ENCODE measurements around the gene SLC25A22. TPM values are rescaled to one million over a fixed set of nuclear protein-coding genes. Genes with fewer than 3 reads are reported as not detected.

Gene SLC25A22
- total RNA-seq, 3 donors from 2014 or later, result 2.7 to 11.5 (median 4.7) TPM

DNA sequence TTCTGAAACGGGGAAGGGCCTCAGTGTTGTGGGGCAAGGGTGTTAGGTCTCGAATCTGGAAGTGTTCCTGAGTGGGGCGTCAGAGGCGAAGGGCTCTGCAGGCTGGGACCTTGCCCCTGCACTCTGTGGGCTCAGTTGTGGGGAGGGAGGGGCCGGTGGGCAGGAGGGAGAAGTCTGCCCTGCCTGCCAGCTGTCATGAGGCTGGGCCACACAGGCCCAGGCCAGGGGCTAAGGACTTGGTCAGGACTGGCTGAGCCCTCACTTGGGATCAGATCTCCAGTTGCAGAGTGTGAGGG lies 29.8 kb upstream of the SLC25A22 start, which contains the start of gene CRACR2B:
Gene CRACR2B, plus strand, starts transcription at position 23 of the 296 bp plus-strand sequence. CDS start 689 bp downstream, outside the sequence.
- Histone ChIP-seq H3K4me1 (peaks cover 37 to 55% of the 10 kb centered on the region in 2 donors), H3K27me3 (no peaks in the 10 kb centered on the region), H3K4me3 (peak within 1 kb of the TSS; percentile 39 to 79 (median 60)), H3K36me3 (peaks cover 9% of the 10 kb centered on the region), H3K9me3 (no peaks in the 10 kb centered on the region), H3K27ac (peak within 1 kb of the TSS; percentile 79 to 94)
- no peak for DNase-seq (ENCODE audit: low spot score in 2 of 2)
- TF ChIP-seq POLR2A (IDR thresholded peaks at IDR 0.05) (no peak), POLR2AphosphoS5 (IDR thresholded peaks at IDR 0.05) (no peak)
- TF ChIP-seq, protein P1, sequence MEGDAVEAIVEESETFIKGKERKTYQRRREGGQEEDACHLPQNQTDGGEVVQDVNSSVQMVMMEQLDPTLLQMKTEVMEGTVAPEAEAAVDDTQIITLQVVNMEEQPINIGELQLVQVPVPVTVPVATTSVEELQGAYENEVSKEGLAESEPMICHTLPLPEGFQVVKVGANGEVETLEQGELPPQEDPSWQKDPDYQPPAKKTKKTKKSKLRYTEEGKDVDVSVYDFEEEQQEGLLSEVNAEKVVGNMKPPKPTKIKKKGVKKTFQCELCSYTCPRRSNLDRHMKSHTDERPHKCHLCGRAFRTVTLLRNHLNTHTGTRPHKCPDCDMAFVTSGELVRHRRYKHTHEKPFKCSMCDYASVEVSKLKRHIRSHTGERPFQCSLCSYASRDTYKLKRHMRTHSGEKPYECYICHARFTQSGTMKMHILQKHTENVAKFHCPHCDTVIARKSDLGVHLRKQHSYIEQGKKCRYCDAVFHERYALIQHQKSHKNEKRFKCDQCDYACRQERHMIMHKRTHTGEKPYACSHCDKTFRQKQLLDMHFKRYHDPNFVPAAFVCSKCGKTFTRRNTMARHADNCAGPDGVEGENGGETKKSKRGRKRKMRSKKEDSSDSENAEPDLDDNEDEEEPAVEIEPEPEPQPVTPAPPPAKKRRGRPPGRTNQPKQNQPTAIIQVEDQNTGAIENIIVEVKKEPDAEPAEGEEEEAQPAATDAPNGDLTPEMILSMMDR (IDR thresholded peaks at IDR 0.05), result no peak
- intact Hi-C loops (cut with DNase I; ENCODE audit: low total_unique reads), result no loop called here

DNA sequence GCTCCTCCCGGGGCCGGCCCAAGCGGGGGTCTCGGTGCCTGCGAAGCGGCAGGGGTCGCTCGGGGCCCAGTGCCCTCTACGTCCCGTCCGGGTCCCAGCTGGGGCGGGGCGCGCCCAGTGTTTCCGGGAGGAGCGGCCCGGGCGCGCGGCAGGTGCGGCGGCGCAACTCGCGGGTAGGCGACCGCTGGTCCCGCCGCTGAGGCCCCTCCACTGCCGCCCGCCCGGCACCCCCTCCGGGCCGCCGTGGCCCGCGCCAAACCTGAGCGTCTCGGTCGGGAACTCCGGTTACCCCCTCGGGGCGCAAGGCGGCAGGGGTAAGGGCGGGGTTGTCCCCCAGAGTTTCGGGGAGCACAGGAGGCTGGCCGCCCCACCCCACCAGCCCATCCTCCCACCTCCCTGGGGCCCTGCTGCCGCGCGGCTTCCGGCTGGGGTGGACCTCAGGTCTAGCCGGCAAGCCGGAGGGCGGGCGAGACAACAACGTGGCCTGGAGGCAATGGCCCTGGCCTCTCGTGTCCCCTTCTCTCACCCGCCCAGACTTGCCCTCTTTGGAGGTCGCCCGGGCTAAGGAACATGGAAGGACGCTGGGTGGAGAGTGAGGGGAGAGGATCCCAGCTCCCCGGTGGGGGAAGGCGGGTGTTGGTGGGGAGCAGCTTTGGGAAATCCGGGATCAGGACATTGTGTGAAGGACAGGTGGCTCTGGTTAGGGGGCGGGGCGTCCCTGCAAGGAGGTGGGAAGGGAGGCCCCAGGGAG lies 29.2 kb upstream of the SLC25A22 start:
- H3K27me3 ChIP-seq, result no peaks in the 10 kb centered on the region

DNA sequence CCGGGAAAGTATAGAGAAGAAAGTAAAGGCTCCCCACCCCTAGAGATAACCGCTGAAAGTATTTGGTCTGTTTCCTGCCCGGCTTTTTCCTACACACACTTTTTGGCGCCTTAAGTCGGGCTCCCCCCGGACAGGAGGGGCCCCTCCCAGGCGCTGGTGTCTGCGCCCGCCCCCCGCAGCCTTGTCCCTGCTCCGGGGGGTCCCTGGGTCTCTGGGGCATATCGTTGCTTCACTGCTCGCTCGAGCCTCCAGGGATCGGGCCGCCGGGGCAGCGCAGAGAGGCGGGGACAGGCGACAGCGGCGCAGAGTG lies 28.7 kb upstream of the SLC25A22 start:
- intact Hi-C loops (cut with DNase I; ENCODE audit: low total_unique reads), result no loop called here
- TF ChIP-seq POLR2AphosphoS5 (IDR thresholded peaks at IDR 0.05), result no peak
- TF ChIP-seq, protein P1 (IDR thresholded peaks at IDR 0.05), result no peak
- no peak for TF ChIP-seq POLR2A (IDR thresholded peaks at IDR 0.05)
- Histone ChIP-seq H3K4me1 (peaks cover 28 to 57% of the 10 kb centered on the region in 2 donors), H3K27me3 (no peaks in the 10 kb centered on the region), H3K36me3 (peaks cover 9% of the 10 kb centered on the region), H3K27ac (peak overlapping the region; percentile 79 to 94), H3K9me3 (no peaks in the 10 kb centered on the region), H3K4me3 (peak overlapping the region; percentile 39 to 79 (median 60))
- DNase-seq (ENCODE audit: low spot score in 2 of 2), result no peak

More for the DNA sequence above, 29.2 kb upstream of the SLC25A22 start:
- no peak for DNase-seq (ENCODE audit: low spot score in 2 of 2)
- intact Hi-C loops (cut with DNase I; ENCODE audit: low total_unique reads), result no loop called here
- H3K9me3 ChIP-seq, result no peaks in the 10 kb centered on the region
- peaks cover 33 to 56% of the 10 kb centered on the region in 2 donors for H3K4me1 ChIP-seq
- H3K4me3 ChIP-seq, result peak overlapping the region; percentile 39 to 79 (median 60)
- peaks cover 9% of the 10 kb centered on the region for H3K36me3 ChIP-seq
- TF ChIP-seq, protein P1 (IDR thresholded peaks at IDR 0.05), result no peak
- TF ChIP-seq POLR2A (IDR thresholded peaks at IDR 0.05) (no peak), POLR2AphosphoS5 (IDR thresholded peaks at IDR 0.05) (peak in 1 of 3 donors; percentile 38)
- peak overlapping the region; percentile 79 to 94 for H3K27ac ChIP-seq

DNA sequence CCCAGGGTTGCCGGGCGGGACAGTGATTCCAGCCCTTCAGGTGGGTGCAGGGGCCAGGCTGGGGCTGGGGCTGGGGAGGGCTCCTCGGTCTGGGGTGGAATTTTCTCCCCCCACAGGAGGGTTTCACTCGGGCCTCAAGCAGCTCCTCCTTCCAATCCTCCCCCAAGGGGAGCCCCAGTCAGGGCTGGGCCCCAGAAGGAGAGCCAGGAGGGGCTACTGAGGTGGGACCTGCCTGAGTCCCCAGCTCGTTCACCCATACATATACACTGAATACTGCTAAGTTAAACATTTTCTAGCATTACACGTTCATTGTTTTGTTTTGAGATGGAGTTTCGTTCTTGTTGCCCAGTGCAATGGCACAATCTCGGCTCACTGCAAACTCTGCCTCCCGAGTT lies 28.1 kb upstream of the SLC25A22 start:
- H3K9me3 ChIP-seq, result no peaks in the 10 kb centered on the region
- no peak for TF ChIP-seq POLR2A (IDR thresholded peaks at IDR 0.05)
- TF ChIP-seq POLR2AphosphoS5 (IDR thresholded peaks at IDR 0.05), result no peak
- TF ChIP-seq, protein P1 (IDR thresholded peaks at IDR 0.05), result no peak
- H3K4me3 ChIP-seq, result peak overlapping the region in 2 of 3 donors; percentile 60 to 79
- peaks cover 29 to 63% of the 10 kb centered on the region in 2 donors for H3K4me1 ChIP-seq
- DNase-seq (ENCODE audit: low spot score in 2 of 2), result no peak
- intact Hi-C loops (cut with DNase I; ENCODE audit: low total_unique reads), result no loop called here
- peak overlapping the region; percentile 79 to 94 for H3K27ac ChIP-seq
- peaks cover 9% of the 10 kb centered on the region for H3K36me3 ChIP-seq
- no peaks in the 10 kb centered on the region for H3K27me3 ChIP-seq

Data from breast epithelium (tissue), 4 donors.